ENCODE measurements around the gene NRXN3. TPM values are rescaled to one million over a fixed set of nuclear protein-coding genes. Genes with fewer than 3 reads are reported as not detected.

The NRXN3 gene
- total RNA-seq, 1 experiment from 2014 or later = not detected

DNA sequence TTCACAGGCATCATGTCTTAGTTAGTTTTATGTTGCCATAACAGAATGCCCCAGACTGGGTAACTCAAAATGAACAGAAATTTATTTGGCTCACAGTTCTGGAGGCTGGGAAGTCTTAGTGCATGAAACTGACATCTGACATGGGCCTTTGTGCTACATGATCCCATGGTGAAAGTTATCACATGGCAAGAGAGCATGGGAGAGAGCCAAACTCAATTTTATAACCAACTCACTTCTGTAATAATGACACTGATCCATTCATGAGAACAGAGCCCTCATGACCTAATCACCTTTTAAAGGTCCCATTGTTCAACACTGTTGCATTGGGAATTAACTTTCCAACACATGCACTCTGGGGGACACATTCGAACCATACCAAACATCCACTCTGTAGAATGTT is 1026.0 kb downstream of the NRXN3 start (continued):
- TF ChIP-seq RAD21 (IDR thresholded peaks at IDR 0.05; ENCODE audit: low read depth) = no peak
- TF ChIP-seq CEBPB (IDR thresholded peaks at IDR 0.05; ENCODE audit: low read depth) = no peak
- TF ChIP-seq EZH2 (IDR thresholded peaks at IDR 0.05) = no peak
- TF ChIP-seq, protein P1, sequence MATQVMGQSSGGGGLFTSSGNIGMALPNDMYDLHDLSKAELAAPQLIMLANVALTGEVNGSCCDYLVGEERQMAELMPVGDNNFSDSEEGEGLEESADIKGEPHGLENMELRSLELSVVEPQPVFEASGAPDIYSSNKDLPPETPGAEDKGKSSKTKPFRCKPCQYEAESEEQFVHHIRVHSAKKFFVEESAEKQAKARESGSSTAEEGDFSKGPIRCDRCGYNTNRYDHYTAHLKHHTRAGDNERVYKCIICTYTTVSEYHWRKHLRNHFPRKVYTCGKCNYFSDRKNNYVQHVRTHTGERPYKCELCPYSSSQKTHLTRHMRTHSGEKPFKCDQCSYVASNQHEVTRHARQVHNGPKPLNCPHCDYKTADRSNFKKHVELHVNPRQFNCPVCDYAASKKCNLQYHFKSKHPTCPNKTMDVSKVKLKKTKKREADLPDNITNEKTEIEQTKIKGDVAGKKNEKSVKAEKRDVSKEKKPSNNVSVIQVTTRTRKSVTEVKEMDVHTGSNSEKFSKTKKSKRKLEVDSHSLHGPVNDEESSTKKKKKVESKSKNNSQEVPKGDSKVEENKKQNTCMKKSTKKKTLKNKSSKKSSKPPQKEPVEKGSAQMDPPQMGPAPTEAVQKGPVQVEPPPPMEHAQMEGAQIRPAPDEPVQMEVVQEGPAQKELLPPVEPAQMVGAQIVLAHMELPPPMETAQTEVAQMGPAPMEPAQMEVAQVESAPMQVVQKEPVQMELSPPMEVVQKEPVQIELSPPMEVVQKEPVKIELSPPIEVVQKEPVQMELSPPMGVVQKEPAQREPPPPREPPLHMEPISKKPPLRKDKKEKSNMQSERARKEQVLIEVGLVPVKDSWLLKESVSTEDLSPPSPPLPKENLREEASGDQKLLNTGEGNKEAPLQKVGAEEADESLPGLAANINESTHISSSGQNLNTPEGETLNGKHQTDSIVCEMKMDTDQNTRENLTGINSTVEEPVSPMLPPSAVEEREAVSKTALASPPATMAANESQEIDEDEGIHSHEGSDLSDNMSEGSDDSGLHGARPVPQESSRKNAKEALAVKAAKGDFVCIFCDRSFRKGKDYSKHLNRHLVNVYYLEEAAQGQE (IDR thresholded peaks at IDR 0.05; ENCODE audit: low read depth) = no peak

GRCh38 chr14:79197516-79197915 is 1027.3 kb downstream of the NRXN3 start:
- no peak overlapping the region for H2AFZ ChIP-seq (ENCODE audit: low read depth, low read length, poor library complexity, severe bottlenecking)
- no peak for DNase-seq (ENCODE audit: low read depth, low spot score)
- BruUV-seq (replicated peaks) = no TSS peak
- RAD21 ChIA-PET (ENCODE audit: low non-redundant PET in 1 of 2, low total read pairs in 2 of 2, uncharacterized antibody in 2 of 2, unreplicated experiment in 2 of 2) = no interaction called here
- no peaks in the 10 kb centered on the region for H3K4me1 ChIP-seq (ENCODE audit: control insufficient read depth in 1 of 2, insufficient read depth in 2 of 2, low read length in 2 of 2)
- no peaks in the 10 kb centered on the region for H3K79me2 ChIP-seq (ENCODE audit: insufficient read depth, low read length)
- CTCF ChIA-PET = no interaction called here
- TF ChIP-seq YY1 (IDR thresholded peaks at IDR 0.05; ENCODE audit: extremely low read depth, insufficient replicate concordance, low read depth, low read length) (no peak), SIN3A (IDR thresholded peaks at IDR 0.05; ENCODE audit: low read depth) (no peak), ZBTB33 (IDR thresholded peaks at IDR 0.05; ENCODE audit: extremely low read depth, insufficient replicate concordance, low read length) (no peak), CBX3 (IDR thresholded peaks at IDR 0.05; ENCODE audit: low read depth) (no peak), SP1 (IDR thresholded peaks at IDR 0.05; ENCODE audit: low read depth) (no peak)
- TF ChIP-seq, protein P1 (IDR thresholded peaks at IDR 0.05; ENCODE audit: low read depth) = no peak
- no peaks in the 10 kb centered on the region for H3K27me3 ChIP-seq (ENCODE audit: insufficient read depth, low read length)
- H3K9me3 ChIP-seq (ENCODE audit: control insufficient read depth in 1 of 2, insufficient read depth in 1 of 2, low read depth in 1 of 2, low read length in 2 of 2) = peaks cover 13 to 16% of the 10 kb centered on the region in 2 experiments; a peak in 3 of 4 replicates
- no peaks in the 10 kb centered on the region for H3K9me2 ChIP-seq (ENCODE audit: insufficient read depth)
- H3K27ac ChIP-seq (ENCODE audit: low read depth, low read length) = no peak overlapping the region
- H3K9ac ChIP-seq (ENCODE audit: low read length) = no peak overlapping the region
- H3K4me2 ChIP-seq (ENCODE audit: low read length) = no peak overlapping the region
- intact Hi-C loops (cut with micrococcal nuclease) = no loop called here
- H3K36me3 ChIP-seq (ENCODE audit: control insufficient read depth in 1 of 2, insufficient read depth in 2 of 2, low read length in 2 of 2) = no peaks in the 10 kb centered on the region
- no peak for ATAC-seq
- POLR2A ChIA-PET = no interaction called here
- H3K4me3 ChIP-seq (replicated peaks in 1 of 2; ENCODE audit: low read depth in 1 of 2, low read length in 2 of 2) = no peak overlapping the region
- no peaks in the 10 kb centered on the region for H4K20me1 ChIP-seq (ENCODE audit: insufficient read depth)

Measured in HCT116 (cell line).